ENCODE data around the gene SETX.

Gene SETX

DNA sequence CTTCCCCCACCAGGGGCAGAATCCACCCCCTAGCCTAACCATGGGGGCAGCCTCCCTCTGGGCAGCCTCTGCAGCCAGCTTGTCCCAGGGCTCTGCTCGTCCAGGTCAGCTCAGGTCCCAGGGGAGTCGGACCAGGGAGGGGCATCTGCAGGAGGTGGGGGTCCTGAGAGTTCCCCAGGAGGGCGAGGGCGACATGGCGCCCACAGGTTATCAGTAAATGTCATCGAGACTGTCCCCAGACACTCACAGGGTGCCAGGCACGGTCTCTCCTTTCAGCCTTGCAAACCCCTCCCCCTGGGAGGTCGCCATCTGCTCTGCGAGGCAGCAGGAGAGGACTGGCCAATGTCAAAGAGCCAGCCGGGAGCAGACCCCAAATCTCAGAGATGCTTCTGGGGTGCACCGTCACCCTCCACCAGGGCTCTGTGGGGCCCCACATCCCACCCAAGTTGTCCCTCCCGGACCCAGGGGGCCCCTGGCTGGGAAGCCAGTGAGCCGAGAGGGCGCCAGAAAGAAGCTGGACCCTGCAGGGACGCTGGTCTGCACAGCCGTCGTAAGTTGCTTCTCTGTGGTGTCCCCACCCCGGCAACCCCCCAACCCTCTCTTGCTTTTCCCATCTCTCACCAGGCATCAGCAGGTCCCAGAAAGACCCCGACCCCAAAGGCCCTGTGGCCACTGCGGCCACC lies 123.6 kb downstream of the SETX start:
- DNase-seq (ENCODE audit: low read depth), result no peak
- in situ Hi-C loops (cut with HindIII; ENCODE audit: low sequenced_read_pairs), result loop anchor here (10.0 kb wide), 1 partner anchor 456 kb away; no protein-coding TSS in a partner anchor
- no peak overlapping the region for H3K4me3 ChIP-seq (ENCODE audit: low read depth, low read length)
- no peak for TF ChIP-seq CTCF (IDR thresholded peaks at IDR 0.05; ENCODE audit: low read depth, low read length, missing control alignments)

GRCh38 chr9:132230605-132231004 lies 124.2 kb downstream of the SETX start:
- in situ Hi-C loops (cut with HindIII; ENCODE audit: low sequenced_read_pairs), result loop anchor here (10.0 kb wide), 1 partner anchor 456 kb away; no protein-coding TSS in a partner anchor
- no peak for TF ChIP-seq CTCF (IDR thresholded peaks at IDR 0.05; ENCODE audit: low read depth, low read length, missing control alignments)
- H3K4me3 ChIP-seq (ENCODE audit: low read depth, low read length), result no peak overlapping the region
- DNase-seq (ENCODE audit: low read depth), result no peak

GRCh38 chr9:132228062-132228461 lies 126.7 kb downstream of the SETX start:
- no peak overlapping the region for H3K4me3 ChIP-seq (ENCODE audit: low read depth, low read length)
- in situ Hi-C loops (cut with HindIII; ENCODE audit: low sequenced_read_pairs), result no loop called here
- DNase-seq (ENCODE audit: low read depth), result no peak
- TF ChIP-seq CTCF (IDR thresholded peaks at IDR 0.05; ENCODE audit: low read depth, low read length, missing control alignments), result no peak

GRCh38 chr9:132226571-132227430 lies 128.0 kb downstream of the SETX start:
- in situ Hi-C loops (cut with HindIII; ENCODE audit: low sequenced_read_pairs), result no loop called here
- H3K4me3 ChIP-seq (ENCODE audit: low read depth, low read length), result no peak overlapping the region
- DNase-seq (ENCODE audit: low read depth), result no peak
- no peak for TF ChIP-seq CTCF (IDR thresholded peaks at IDR 0.05; ENCODE audit: low read depth, low read length, missing control alignments)

- H3K4me3 ChIP-seq (ENCODE audit: low read depth, low read length), result no peak overlapping the region
- in situ Hi-C loops (cut with HindIII; ENCODE audit: low sequenced_read_pairs), result no loop called here
- no peak for TF ChIP-seq CTCF (IDR thresholded peaks at IDR 0.05; ENCODE audit: low read depth, low read length, missing control alignments)
- DNase-seq (ENCODE audit: low read depth), result no peak
These were observed 130.1 kb downstream of the SETX start for GRCh38 chr9:132224645-132225044.

DNA sequence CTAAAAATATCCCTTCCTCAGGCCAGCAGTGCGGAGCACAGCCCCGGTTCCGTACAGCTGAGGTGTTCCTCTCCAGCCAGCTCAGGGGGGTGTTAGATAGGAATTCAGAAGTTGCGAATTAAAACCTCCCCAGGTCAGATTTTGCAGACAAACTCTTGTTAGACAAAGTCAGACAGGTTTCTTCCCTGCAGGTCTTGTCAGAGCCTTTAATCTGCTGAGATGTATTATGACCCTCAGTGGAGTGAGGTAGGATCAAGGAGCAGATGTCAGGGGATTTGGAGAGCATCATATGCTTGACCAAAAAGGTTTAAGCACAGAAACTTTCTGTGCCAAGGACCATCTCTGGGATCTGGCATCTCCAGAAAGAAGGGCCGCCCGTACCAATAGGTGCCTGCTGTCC lies 132.8 kb downstream of the SETX start:
- DNase-seq (ENCODE audit: low read depth), result no peak
- in situ Hi-C loops (cut with HindIII; ENCODE audit: low sequenced_read_pairs), result no loop called here
- no peak for TF ChIP-seq CTCF (IDR thresholded peaks at IDR 0.05; ENCODE audit: low read depth, low read length, missing control alignments)
- no peak overlapping the region for H3K4me3 ChIP-seq (ENCODE audit: low read depth, low read length)
